Muscle of arm (tissue), 12 donors: ENCODE results near the gene ANKRD35. TPM values are rescaled to one million over a fixed set of nuclear protein-coding genes. Genes with fewer than 3 reads are reported as not detected.

Experiments
- polyA plus RNA-seq, 12 donors: library from polyadenylated mRNA; unstranded; fragments of 120-200 nt; gene quantifications; one replicate each; pipeline ENCODE4 v1.2.1, GENCODE V29; 2013; ENCODE audit not compliant: insufficient read length in 12 of 12

The ANKRD35 gene
- polyA plus RNA-seq, 12 donors = 1.7 to 8.0 (median 2.3) TPM; not detected in 2

Other genes with a start within 250 kb of the ANKRD35 start
- 1 to 10 TPM in 6 of 12 donors, under 1 TPM in 4, not detected in 2; 0.71 to 2.6 (median 1.2) TPM for gene PDZK1, start 178.5 kb downstream of the ANKRD35 start, polyA plus RNA-seq
- 1 to 10 TPM in 5 of 12 donors, under 1 TPM in 6, not detected in 1; 0.29 to 3.0 (median 0.80) TPM for gene CD160, start 166.4 kb downstream of the ANKRD35 start, polyA plus RNA-seq
- gene RNF115, start 61.8 kb downstream of the ANKRD35 start, polyA plus RNA-seq = 10 to 100 TPM in 11 of 12 donors, not detected in 1; 12.0 to 23.2 (median 18.9) TPM
- gene POLR3C, start 61.7 kb downstream of the ANKRD35 start, polyA plus RNA-seq = 10 to 100 TPM in 10 of 12 donors, not detected in 2; 19.8 to 29.9 (median 21.5) TPM
- 10 to 100 TPM in 11 of 12 donors, not detected in 1; 10.5 to 19.6 (median 14.8) TPM for gene NUDT17, start 40.2 kb downstream of the ANKRD35 start, polyA plus RNA-seq
- gene PIAS3, start 26.8 kb downstream of the ANKRD35 start, polyA plus RNA-seq = 10 to 100 TPM in 11 of 12 donors, not detected in 1; 33.6 to 83.6 (median 48.5) TPM
- gene ITGA10, start 24.2 kb upstream of the ANKRD35 start, polyA plus RNA-seq = 10 to 100 TPM in 2 of 12 donors, 1 to 10 TPM in 9, not detected in 1; 4.0 to 12.2 (median 7.9) TPM
- 10 to 100 TPM in 11 of 12 donors, not detected in 1; 18.0 to 32.7 (median 25.9) TPM for gene PEX11B, start 32.9 kb upstream of the ANKRD35 start, polyA plus RNA-seq
- 100 to 1,000 TPM in 11 of 12 donors, not detected in 1; 104 to 160 (median 134) TPM for gene RBM8A, start 41.6 kb upstream of the ANKRD35 start, polyA plus RNA-seq
- 10 to 100 TPM in 11 of 12 donors, not detected in 1; 26.5 to 33.7 (median 30.6) TPM for gene LIX1L, start 72.2 kb upstream of the ANKRD35 start, polyA plus RNA-seq
- gene ANKRD34A, start 78.7 kb upstream of the ANKRD35 start, polyA plus RNA-seq = 1 to 10 TPM in 3 of 12 donors, under 1 TPM in 7, not detected in 2; 0.58 to 1.4 (median 0.81) TPM
- gene POLR3GL, start 78.8 kb upstream of the ANKRD35 start, polyA plus RNA-seq = 10 to 100 TPM in 11 of 12 donors, not detected in 1; 33.2 to 75.0 (median 39.3) TPM
- gene TXNIP, start 110.7 kb upstream of the ANKRD35 start, polyA plus RNA-seq = 100 to 1,000 TPM in 11 of 12 donors, not detected in 1; 241 to 361 (median 276) TPM
- gene HJV, start 135.9 kb upstream of the ANKRD35 start, polyA plus RNA-seq = 100 to 1,000 TPM in 10 of 12 donors, 10 to 100 TPM in 1, not detected in 1; 56.1 to 322 (median 225) TPM